ENCODE results near the gene FUT6.

GRCh38 chr19:5877427-5877826 is 37.9 kb upstream of the FUT6 start:
- TF ChIP-seq, protein P1, sequence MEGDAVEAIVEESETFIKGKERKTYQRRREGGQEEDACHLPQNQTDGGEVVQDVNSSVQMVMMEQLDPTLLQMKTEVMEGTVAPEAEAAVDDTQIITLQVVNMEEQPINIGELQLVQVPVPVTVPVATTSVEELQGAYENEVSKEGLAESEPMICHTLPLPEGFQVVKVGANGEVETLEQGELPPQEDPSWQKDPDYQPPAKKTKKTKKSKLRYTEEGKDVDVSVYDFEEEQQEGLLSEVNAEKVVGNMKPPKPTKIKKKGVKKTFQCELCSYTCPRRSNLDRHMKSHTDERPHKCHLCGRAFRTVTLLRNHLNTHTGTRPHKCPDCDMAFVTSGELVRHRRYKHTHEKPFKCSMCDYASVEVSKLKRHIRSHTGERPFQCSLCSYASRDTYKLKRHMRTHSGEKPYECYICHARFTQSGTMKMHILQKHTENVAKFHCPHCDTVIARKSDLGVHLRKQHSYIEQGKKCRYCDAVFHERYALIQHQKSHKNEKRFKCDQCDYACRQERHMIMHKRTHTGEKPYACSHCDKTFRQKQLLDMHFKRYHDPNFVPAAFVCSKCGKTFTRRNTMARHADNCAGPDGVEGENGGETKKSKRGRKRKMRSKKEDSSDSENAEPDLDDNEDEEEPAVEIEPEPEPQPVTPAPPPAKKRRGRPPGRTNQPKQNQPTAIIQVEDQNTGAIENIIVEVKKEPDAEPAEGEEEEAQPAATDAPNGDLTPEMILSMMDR (IDR thresholded peaks at IDR 0.05): no peak
- no peak for TF ChIP-seq POLR2A (IDR thresholded peaks at IDR 0.05; ENCODE audit: low read depth)

Data from esophagus muscularis mucosa (tissue), 3 donors.